Mammary epithelial cell (primary cell): ENCODE results near the gene SCMH1.
"Not testable (repeated sequence)": the region's sequence is repeated elsewhere in the genome, so short reads cannot be mapped to it uniquely, and the experiment has no call there.

ENCODE experiments used
- CTCF ChIP-seq, 2 donors: IDR thresholded peaks in 1 of 2; conservative IDR thresholded peaks in 1 of 2; 2 replicates each; pipeline ENCODE4 v1.5.1; 2011 to 2012; ENCODE audit warnings: inconsistent platforms in 2 of 2, low read length in 2 of 2, mild to moderate bottlenecking in 2 of 2, control low read depth in 1 of 2, low read depth in 1 of 2; ENCODE audit not compliant: insufficient read depth in 1 of 2; ENCODE audit errors: extremely low read depth in 1 of 2
- EZH2 ChIP-seq: IDR thresholded peaks from 2 replicates; pipeline ENCODE4 v1.6.1; 2012; ENCODE audit warnings: low read length, inconsistent platforms, borderline replicate concordance

- TF ChIP-seq CTCF (conservative IDR thresholded peaks at IDR 0.05 in 1 of 2, IDR thresholded peaks at IDR 0.05 in 1 of 2; ENCODE audit: extremely low read depth in 1 of 2, insufficient read depth in 1 of 2, low read depth in 1 of 2, low read length in 2 of 2); EZH2: not testable (repeated sequence)
These were observed 107.8 kb downstream of the SCMH1 start for GRCh38 chr1:41134325-41134724.
